Gastrocnemius medialis (tissue), 4 donors: ENCODE data around the gene IL21. TPM values are rescaled to one million over a fixed set of nuclear protein-coding genes. Genes with fewer than 3 reads are reported as not detected.

Experiments used
- ATAC-seq, 2 donors: fragments of 150-250 bp; one replicate each; pipeline ENCODE4 v1.9.1; 2016
- DNase-seq, 2 donors: peaks; one replicate each; pipeline ENCODE4 v3.0.0-alpha.2; 2019
- H3K27ac ChIP-seq, 4 donors: fragments of 200-600 bp; sonication (generic); 1 replicate in 1 of 4; 2 replicates in 3 of 4; pipeline ENCODE4 v1.5.1; 2016 to 2018; ENCODE audit warnings: mild to moderate bottlenecking in 2 of 4, moderate library complexity in 1 of 4
- H3K27me3 ChIP-seq, 3 donors: fragments of 200-600 bp; sonication (generic) in 2 of 3; 1 replicate in 1 of 3; 2 replicates in 2 of 3; pipeline versions ENCODE4 v1.5.1 to v1.6.0; 2016 to 2019; ENCODE audit warnings: mild to moderate bottlenecking in 1 of 3, moderate library complexity in 1 of 3
- H3K36me3 ChIP-seq, 2 donors: fragments of 200-600 bp; sonication (generic) in 1 of 2; one replicate each; pipeline ENCODE4 v1.5.1; 2017 to 2018
- H3K4me1 ChIP-seq, 2 donors: fragments of 200-600 bp; sonication (generic) in 1 of 2; one replicate each; pipeline ENCODE4 v1.5.1; 2016 to 2017; ENCODE audit warnings: mild to moderate bottlenecking in 2 of 2
- H3K4me3 ChIP-seq, 4 donors: fragments of 200-600 bp; sonication (generic) in 3 of 4; 1 replicate in 1 of 4; 2 replicates in 3 of 4; pipeline ENCODE4 v1.5.1; 2016 to 2019; ENCODE audit warnings: mild to moderate bottlenecking in 2 of 4
- H3K9me3 ChIP-seq, 3 donors: fragments of 200-600 bp; sonication (generic) in 2 of 3; 1 replicate in 1 of 3; 2 replicates in 2 of 3; pipeline ENCODE4 v1.5.1; 2016 to 2019
- CTCF ChIP-seq, 5 experiments: fragments of 450-650 bp in 3 of 5; fragments of 200-600 bp in 2 of 5; sonication (generic) in 2 of 5; IDR thresholded peaks in 4 of 5; conservative IDR thresholded peaks in 1 of 5; 1 replicate in 4 of 5; 2 replicates in 1 of 5; pipeline ENCODE4 v1.5.1; 2016 to 2019; ENCODE audit warnings: antibody characterized with exemption in 5 of 5, mild to moderate bottlenecking in 3 of 5, moderate library complexity in 3 of 5
- POLR2A ChIP-seq, 2 donors: fragments of 450-650 bp; IDR thresholded peaks; one replicate each; pipeline ENCODE4 v1.6.1; 2017; ENCODE audit warnings: antibody characterized with exemption in 2 of 2, mild to moderate bottlenecking in 2 of 2, moderate library complexity in 2 of 2
- in situ Hi-C, 4 donors: fragments of 200-750 bp; cut with MboI; loops; one replicate each; pipeline versions ENCODE4 v1.15.0 to v1.8.0; 2017; ENCODE audit warnings: low sequenced_read_pairs in 4 of 4
- intact Hi-C: fragments of 100-400 bp; cut with DNase I; formaldehyde crosslinking; loops from one replicate; pipeline ENCODE4 v1.15.1; 2023; ENCODE audit warnings: low total_unique reads
- total RNA-seq, 4 donors: library from RNA; depleted of rRNA; stranded (reverse); fragments of >200 nt; gene quantifications; one replicate each; pipeline versions ENCODE4 v1.1.0 to v1.2.3, GENCODE V29; 2016

The IL21 gene
- not detected for total RNA-seq

GRCh38 chr4:122621016-122621507 is at the start of gene IL21:
Gene IL21, minus strand, starts transcription at chr4:122621066. Its CDS starts 55 bp downstream, at chr4:122621011.
- H3K4me1 ChIP-seq = no peaks in the 10 kb centered on the region

GRCh38 chr4:122669911-122670738 is 49.3 kb upstream of the IL21 start:
- H3K4me1 ChIP-seq = peaks cover 0 to 5% of the 10 kb centered on the region in 2 donors
- TF ChIP-seq CTCF (IDR thresholded peaks at IDR 0.05 in 4 of 5, conservative IDR thresholded peaks at IDR 0.05 in 1 of 5) = no peak
- TF ChIP-seq POLR2A (IDR thresholded peaks at IDR 0.05) = no peak
- DNase-seq = no peak

More at GRCh38 chr4:122621016-122621507, at the start of gene IL21:
- no peak within 1 kb of the TSS for H3K27ac ChIP-seq
- no peak for TF ChIP-seq CTCF (IDR thresholded peaks at IDR 0.05 in 4 of 5, conservative IDR thresholded peaks at IDR 0.05 in 1 of 5)
- no peaks in the 10 kb centered on the region for H3K27me3 ChIP-seq
- DNase-seq (no peak), ATAC-seq (no peak)
- H3K4me3 ChIP-seq = no peak within 1 kb of the TSS
- in situ Hi-C loops = no loop called here
- H3K9me3 ChIP-seq = no peaks in the 10 kb centered on the region
- intact Hi-C loops = no loop called here
- H3K36me3 ChIP-seq = no peaks in the 10 kb centered on the region

GRCh38 chr4:122668241-122668640 is 47.4 kb upstream of the IL21 start:
- H3K4me1 ChIP-seq = peaks cover 2 to 9% of the 10 kb centered on the region in 2 donors
- intact Hi-C loops (no loop called here), in situ Hi-C loops (no loop called here)
- DNase-seq (no peak), ATAC-seq (no peak)
- no peak overlapping the region for H3K27ac ChIP-seq
- no peaks in the 10 kb centered on the region for H3K27me3 ChIP-seq
- no peaks in the 10 kb centered on the region for H3K9me3 ChIP-seq
- TF ChIP-seq CTCF (IDR thresholded peaks at IDR 0.05 in 4 of 5, conservative IDR thresholded peaks at IDR 0.05 in 1 of 5) = no peak
- TF ChIP-seq POLR2A (IDR thresholded peaks at IDR 0.05) = no peak
- no peaks in the 10 kb centered on the region for H3K36me3 ChIP-seq
- H3K4me3 ChIP-seq = no peak overlapping the region

More at GRCh38 chr4:122669911-122670738, 49.3 kb upstream of the IL21 start:
- in situ Hi-C loops = no loop called here
- Histone ChIP-seq H3K9me3 (no peaks in the 10 kb centered on the region), H3K27ac (no peak overlapping the region), H3K4me3 (no peak overlapping the region), H3K27me3 (no peaks in the 10 kb centered on the region), H3K36me3 (no peaks in the 10 kb centered on the region)
- ATAC-seq = no peak
- intact Hi-C loops = no loop called here

- H3K36me3 ChIP-seq = no peaks in the 10 kb centered on the region
- no peak for ATAC-seq
These were observed 45.8 kb upstream of the IL21 start for GRCh38 chr4:122666527-122667245.

More at GRCh38 chr4:122666527-122667245, 45.8 kb upstream of the IL21 start:
- intact Hi-C loops = no loop called here
- H3K27me3 ChIP-seq = no peaks in the 10 kb centered on the region
- H3K27ac ChIP-seq = no peak overlapping the region
- in situ Hi-C loops = no loop called here
- no peak for DNase-seq
- H3K4me3 ChIP-seq = no peak overlapping the region
- TF ChIP-seq CTCF (IDR thresholded peaks at IDR 0.05 in 4 of 5, conservative IDR thresholded peaks at IDR 0.05 in 1 of 5) (no peak), POLR2A (IDR thresholded peaks at IDR 0.05) (no peak)
- peaks cover 12 to 18% of the 10 kb centered on the region in 2 donors for H3K4me1 ChIP-seq
- H3K9me3 ChIP-seq = no peaks in the 10 kb centered on the region
